CD4-positive, alpha-beta T cell (primary cell): Measurements from ENCODE around the gene PLCB1. TPM values are rescaled to one million over a fixed set of nuclear protein-coding genes. Genes with fewer than 3 reads are reported as not detected.

Experiments used
- ATAC-seq: fragments of 200-7000 bp; cut with Tn5 transposase; one replicate; pipeline ENCODE4 v1.10.0; 2022; ENCODE audit warnings: mild to moderate bottlenecking; ENCODE audit not compliant: poor library complexity
- CTCF ChIA-PET: fragments of 350-600 bp; sonication (Branson Sonifier 250); formaldehyde crosslinking; loops from one replicate; lab custom pipeline; 2021; ENCODE audit warnings: antibody characterized with exemption, inconsistent platforms; lab: Charles Lee
- POLR2A ChIA-PET: fragments of 350-600 bp; sonication (Branson Sonifier 250); formaldehyde crosslinking; loops from one replicate; lab custom pipeline; 2021; ENCODE audit warnings: antibody characterized with exemption, inconsistent platforms; lab: Charles Lee
- DNase-seq, 14 experiments: peaks; one replicate each; pipeline ENCODE4 v3.0.0-alpha.2; 2013 to 2020; ENCODE audit warnings: mixed read lengths in 2 of 14
- H3K27ac ChIP-seq, 2 donors: one replicate each; pipeline versions ENCODE4 v1.5.1 to v1.7.0; 2013; ENCODE audit warnings: low read length in 2 of 2, low read depth in 1 of 2, mild to moderate bottlenecking in 1 of 2
- H3K27me3 ChIP-seq, 2 experiments: 1 replicate in 1 of 2; 2 replicates in 1 of 2; pipeline versions ENCODE4 v1.6.1 to v1.7.0; 2013; ENCODE audit warnings: low read length in 2 of 2, control low read depth in 1 of 2, mild to moderate bottlenecking in 1 of 2, moderate library complexity in 1 of 2; ENCODE audit not compliant: insufficient read depth in 2 of 2, control insufficient read depth in 1 of 2
- H3K36me3 ChIP-seq: one replicate; pipeline ENCODE4 v1.6.1; 2013; ENCODE audit warnings: low read length, control low read depth; ENCODE audit not compliant: insufficient read depth
- H3K4me1 ChIP-seq: one replicate; pipeline ENCODE4 v1.6.1; 2013; ENCODE audit warnings: low read length, control low read depth; ENCODE audit not compliant: insufficient read depth
- H3K4me3 ChIP-seq: one replicate; pipeline ENCODE4 v1.5.1; 2013; ENCODE audit warnings: mild to moderate bottlenecking, low read length, moderate library complexity
- H3K9me3 ChIP-seq, 2 experiments: 1 replicate in 1 of 2; 2 replicates in 1 of 2; pipeline versions ENCODE4 v1.6.1 to v1.7.0; 2013; ENCODE audit warnings: low read length in 2 of 2, mild to moderate bottlenecking in 2 of 2, control low read depth in 1 of 2, moderate library complexity in 1 of 2; ENCODE audit not compliant: control insufficient read depth in 1 of 2, insufficient read depth in 1 of 2
- H3K27ac Mint-ChIP-seq: one replicate; pipeline ENCODE4 v1.8.0; 2020; ENCODE audit warnings: mixed read lengths
- H3K27me3 Mint-ChIP-seq: one replicate; pipeline ENCODE4 v1.8.0; 2021; ENCODE audit warnings: mixed read lengths
- H3K36me3 Mint-ChIP-seq: one replicate; pipeline ENCODE4 v1.8.0; 2021; ENCODE audit warnings: low read depth, mixed read lengths
- H3K4me1 Mint-ChIP-seq: one replicate; pipeline ENCODE4 v1.8.0; 2021; ENCODE audit warnings: low read depth, mixed read lengths
- H3K4me3 Mint-ChIP-seq: one replicate; pipeline ENCODE4 v1.8.0; 2020; ENCODE audit warnings: mild to moderate bottlenecking, mixed read lengths
- H3K9me3 Mint-ChIP-seq: one replicate; pipeline ENCODE4 v1.8.0; 2020; ENCODE audit warnings: mixed read lengths
- CTCF ChIP-seq: fragments of 200-600 bp; IDR thresholded peaks from one replicate; pipeline ENCODE4 v1.8.0; 2022; ENCODE audit warnings: antibody characterized with exemption, mild to moderate bottlenecking
- intact Hi-C, 2 experiments: fragments of 100-400 bp; cut with DNase I in 1 of 2; cut with micrococcal nuclease in 1 of 2; formaldehyde crosslinking; loops; one replicate each; pipeline versions ENCODE4 v1.15.1 to v1.9.0; 2023 to 2025; cut with DNase I, micrococcal nuclease
- total RNA-seq, 174 experiments: library from RNA in 2 of 174; stranded (reverse) in 2 of 174; gene quantifications; one replicate each; pipeline ENCODE4 v1.2.3 and lab custom pipeline; 2021 to 2026

PLCB1 gene
- total RNA-seq, 2 experiments from 2014 or later: 3.8 to 5.6 TPM

DNA sequence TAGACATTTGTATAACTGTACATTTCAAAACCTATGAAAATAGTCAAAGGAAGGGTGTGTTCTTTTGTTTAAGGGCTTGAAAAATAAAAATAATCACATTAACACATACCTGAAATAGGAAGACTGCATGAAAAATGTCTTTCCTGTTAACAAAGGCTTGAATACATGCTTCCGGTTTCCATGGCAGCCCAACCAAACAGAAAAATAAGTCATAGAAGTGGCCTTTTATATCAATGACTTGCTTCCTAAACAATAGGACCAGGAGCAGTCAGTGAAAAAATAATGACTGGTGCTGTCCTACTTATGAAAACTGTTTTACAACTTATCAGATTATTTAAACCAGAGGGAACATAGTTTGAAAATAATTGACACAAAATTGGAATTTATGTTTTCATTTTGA is 524.3 kb downstream of the PLCB1 start:
- ChIA-PET CTCF (no interaction called here), POLR2A (no interaction called here)
- Mint-ChIP-seq H3K27me3 (no peaks in the 10 kb centered on the region), H3K4me1 (no peaks in the 10 kb centered on the region), H3K4me3 (no peak overlapping the region), H3K27ac (no peak overlapping the region), H3K9me3 (no peaks in the 10 kb centered on the region), H3K36me3 (no peaks in the 10 kb centered on the region)
- TF ChIP-seq CTCF: no peak
- DNase-seq (peak in 1 of 14 experiments; percentile 6), ATAC-seq (no peak)
- intact Hi-C loops: no loop called here
- H3K27me3 ChIP-seq: no peaks in the 10 kb centered on the region
- H3K4me3 ChIP-seq: no peak overlapping the region
- no peaks in the 10 kb centered on the region for H3K4me1 ChIP-seq
- H3K36me3 ChIP-seq: no peaks in the 10 kb centered on the region
- H3K27ac ChIP-seq: no peak overlapping the region
- H3K9me3 ChIP-seq: no peaks in the 10 kb centered on the region

GRCh38 chr20:8657664-8658063 is 525.6 kb downstream of the PLCB1 start:
- no peak overlapping the region for H3K27ac Mint-ChIP-seq
- H3K36me3 Mint-ChIP-seq: no peaks in the 10 kb centered on the region
- ChIA-PET POLR2A (no interaction called here), CTCF (no interaction called here)
- TF ChIP-seq CTCF: no peak
- no peaks in the 10 kb centered on the region for H3K27me3 ChIP-seq
- H3K9me3 Mint-ChIP-seq: no peaks in the 10 kb centered on the region
- ATAC-seq (no peak), DNase-seq (no peak)
- H3K4me3 ChIP-seq: no peak overlapping the region
- no peaks in the 10 kb centered on the region for H3K36me3 ChIP-seq
- H3K4me3 Mint-ChIP-seq: no peak overlapping the region
- H3K27ac ChIP-seq: no peak overlapping the region
- H3K27me3 Mint-ChIP-seq: no peaks in the 10 kb centered on the region
- no peaks in the 10 kb centered on the region for H3K4me1 ChIP-seq
- intact Hi-C loops: no loop called here
- no peaks in the 10 kb centered on the region for H3K9me3 ChIP-seq
- no peaks in the 10 kb centered on the region for H3K4me1 Mint-ChIP-seq

DNA sequence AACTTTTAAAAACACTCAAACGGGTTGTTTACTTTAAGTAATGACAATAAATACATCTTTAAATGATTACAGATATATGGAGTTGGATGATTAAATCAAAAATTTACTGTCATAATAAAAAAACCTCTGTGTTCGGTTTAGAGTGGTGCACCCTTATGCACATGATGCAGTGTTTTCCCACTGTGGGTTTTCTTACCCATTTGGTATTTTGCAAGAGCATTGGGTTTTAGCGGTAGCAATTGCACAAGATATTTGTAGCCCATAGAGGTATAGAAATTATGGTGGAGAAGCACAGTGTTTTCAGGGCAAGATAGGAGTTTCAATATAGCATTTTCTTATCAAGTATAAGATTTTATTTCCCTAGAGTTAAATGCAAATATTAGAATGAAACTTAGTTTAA is 526.0 kb downstream of the PLCB1 start:
- H3K4me1 ChIP-seq: no peaks in the 10 kb centered on the region
- Mint-ChIP-seq H3K4me1 (no peaks in the 10 kb centered on the region), H3K27me3 (no peaks in the 10 kb centered on the region), H3K4me3 (no peak overlapping the region), H3K27ac (no peak overlapping the region), H3K9me3 (no peaks in the 10 kb centered on the region), H3K36me3 (no peaks in the 10 kb centered on the region)
- TF ChIP-seq CTCF: no peak
- DNase-seq (no peak), ATAC-seq (no peak)
- CTCF ChIA-PET: no interaction called here
- intact Hi-C loops: no loop called here
- POLR2A ChIA-PET: no interaction called here
- no peak overlapping the region for H3K27ac ChIP-seq
- no peak overlapping the region for H3K4me3 ChIP-seq
- H3K27me3 ChIP-seq: no peaks in the 10 kb centered on the region
- H3K9me3 ChIP-seq: no peaks in the 10 kb centered on the region
- H3K36me3 ChIP-seq: no peaks in the 10 kb centered on the region
